Ishikawa (cell line): ENCODE measurements around the gene GAS6.

Experiments used
- CEBPB ChIP-seq: IDR thresholded peaks from 2 replicates; pipeline ENCODE4 v1.6.1; 2012
- CREB1 ChIP-seq: IDR thresholded peaks from 2 replicates; pipeline ENCODE4 v1.6.1; 2012; ENCODE audit warnings: low read depth
- EGR1 ChIP-seq: IDR thresholded peaks from 2 replicates; pipeline ENCODE4 v1.6.1; 2012
- EP300 ChIP-seq: IDR thresholded peaks from 2 replicates; pipeline ENCODE4 v1.6.1; 2012; ENCODE audit warnings: borderline replicate concordance
- FOXM1 ChIP-seq: IDR thresholded peaks from 2 replicates; pipeline ENCODE4 v1.6.1; 2012; ENCODE audit warnings: low read depth, borderline replicate concordance
- NFIC ChIP-seq: IDR thresholded peaks from 2 replicates; pipeline ENCODE4 v1.6.1; 2012
- RAD21 ChIP-seq: IDR thresholded peaks from 2 replicates; pipeline ENCODE4 v1.6.1; 2012; ENCODE audit warnings: low read depth
- REST ChIP-seq: IDR thresholded peaks from 2 replicates; pipeline ENCODE4 v1.6.1; 2012; ENCODE audit warnings: low read depth, mild to moderate bottlenecking
- TAF1 ChIP-seq: IDR thresholded peaks from 2 replicates; pipeline ENCODE4 v1.6.1; 2012; ENCODE audit warnings: low read depth, mild to moderate bottlenecking
- TCF12 ChIP-seq: IDR thresholded peaks from 2 replicates; pipeline ENCODE4 v1.6.1; 2012; ENCODE audit warnings: low read depth
- TEAD4 ChIP-seq: IDR thresholded peaks from 2 replicates; pipeline ENCODE4 v1.6.1; 2012
- YY1 ChIP-seq: IDR thresholded peaks from 2 replicates; pipeline ENCODE4 v1.6.1; 2012; ENCODE audit warnings: low read depth
- ZBTB7A ChIP-seq: IDR thresholded peaks from 2 replicates; pipeline ENCODE4 v1.6.1; 2012; ENCODE audit warnings: low read depth
- TF ChIP-seq, protein P1 (sequence below): IDR thresholded peaks from 2 replicates; pipeline ENCODE4 v1.6.1; 2012
- TF ChIP-seq, protein P2 (sequence below): IDR thresholded peaks from 2 replicates; pipeline ENCODE4 v1.6.1; 2012

Gene GAS6

DNA sequence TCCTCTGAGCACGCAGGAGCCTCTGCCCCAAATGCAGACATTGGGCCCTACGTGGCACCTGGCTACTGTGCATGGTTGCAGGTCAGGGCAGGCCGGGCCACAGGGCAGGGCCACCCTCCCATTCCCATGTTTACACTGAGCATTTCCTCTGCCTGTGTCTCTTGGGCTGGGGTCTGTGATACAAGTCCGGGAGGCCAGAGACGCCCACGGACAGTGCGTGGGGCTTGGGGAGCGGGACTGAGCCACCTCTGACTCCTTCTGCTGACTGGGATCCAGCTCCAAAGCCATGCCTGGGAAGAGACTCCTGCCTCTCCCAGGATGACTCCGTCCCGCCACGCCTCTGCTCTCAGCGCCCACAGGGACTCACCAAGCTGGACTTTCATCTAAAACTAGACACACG lies 18.8 kb downstream of the GAS6 start:
- TF ChIP-seq EGR1 (no peak), REST (no peak), RAD21 (no peak), EP300 (no peak), CREB1 (no peak), TCF12 (no peak), TAF1 (no peak), CEBPB (no peak), FOXM1 (no peak), ZBTB7A (no peak), NFIC (no peak)
- TF ChIP-seq, protein P1, sequence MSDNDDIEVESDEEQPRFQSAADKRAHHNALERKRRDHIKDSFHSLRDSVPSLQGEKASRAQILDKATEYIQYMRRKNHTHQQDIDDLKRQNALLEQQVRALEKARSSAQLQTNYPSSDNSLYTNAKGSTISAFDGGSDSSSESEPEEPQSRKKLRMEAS = no peak
- TF ChIP-seq, protein P2, sequence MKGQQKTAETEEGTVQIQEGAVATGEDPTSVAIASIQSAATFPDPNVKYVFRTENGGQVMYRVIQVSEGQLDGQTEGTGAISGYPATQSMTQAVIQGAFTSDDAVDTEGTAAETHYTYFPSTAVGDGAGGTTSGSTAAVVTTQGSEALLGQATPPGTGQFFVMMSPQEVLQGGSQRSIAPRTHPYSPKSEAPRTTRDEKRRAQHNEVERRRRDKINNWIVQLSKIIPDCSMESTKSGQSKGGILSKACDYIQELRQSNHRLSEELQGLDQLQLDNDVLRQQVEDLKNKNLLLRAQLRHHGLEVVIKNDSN = no peak

DNA sequence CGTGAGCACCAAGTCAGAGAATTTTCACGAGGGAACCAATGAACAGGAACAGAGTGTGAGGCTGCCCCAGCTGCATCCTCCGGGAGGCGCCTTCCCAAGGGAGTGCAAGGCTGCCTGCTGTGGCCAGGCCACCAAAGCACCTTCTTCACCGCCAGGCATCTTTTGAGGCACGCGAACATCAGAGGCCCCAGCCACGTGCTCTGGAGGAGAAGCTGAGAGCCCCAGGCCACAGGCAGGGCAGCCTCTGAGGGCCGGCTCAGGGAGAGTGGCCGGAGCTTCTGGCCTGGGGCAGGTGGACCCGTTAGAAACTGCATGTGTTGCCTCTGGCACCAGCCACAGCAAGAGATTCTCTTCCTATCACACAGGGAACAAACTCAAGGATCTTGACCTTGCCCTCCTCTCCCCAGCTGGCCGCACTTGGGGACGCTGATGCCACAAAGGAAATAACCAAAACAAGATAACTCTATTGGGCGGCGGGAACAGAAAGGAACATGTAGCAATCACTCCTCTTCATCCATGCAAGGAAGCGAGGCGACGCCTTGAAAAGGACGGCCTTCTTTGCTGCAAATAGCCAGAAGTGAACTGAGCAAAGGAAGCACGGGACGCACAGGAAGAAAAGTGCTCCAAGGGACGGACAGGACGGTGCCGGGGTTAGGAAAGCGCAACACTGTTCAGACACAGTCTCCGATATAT lies 19.9 kb downstream of the GAS6 start:
- TF ChIP-seq NFIC = no peak
- TF ChIP-seq, protein P1 = no peak
- no peak for TF ChIP-seq CEBPB
- no peak for TF ChIP-seq YY1
- TF ChIP-seq EP300 = no peak
- TF ChIP-seq EGR1 = no peak
- TF ChIP-seq ZBTB7A = no peak
- TF ChIP-seq, protein P2 = no peak
- TF ChIP-seq TCF12 = no peak
- no peak for TF ChIP-seq REST

DNA sequence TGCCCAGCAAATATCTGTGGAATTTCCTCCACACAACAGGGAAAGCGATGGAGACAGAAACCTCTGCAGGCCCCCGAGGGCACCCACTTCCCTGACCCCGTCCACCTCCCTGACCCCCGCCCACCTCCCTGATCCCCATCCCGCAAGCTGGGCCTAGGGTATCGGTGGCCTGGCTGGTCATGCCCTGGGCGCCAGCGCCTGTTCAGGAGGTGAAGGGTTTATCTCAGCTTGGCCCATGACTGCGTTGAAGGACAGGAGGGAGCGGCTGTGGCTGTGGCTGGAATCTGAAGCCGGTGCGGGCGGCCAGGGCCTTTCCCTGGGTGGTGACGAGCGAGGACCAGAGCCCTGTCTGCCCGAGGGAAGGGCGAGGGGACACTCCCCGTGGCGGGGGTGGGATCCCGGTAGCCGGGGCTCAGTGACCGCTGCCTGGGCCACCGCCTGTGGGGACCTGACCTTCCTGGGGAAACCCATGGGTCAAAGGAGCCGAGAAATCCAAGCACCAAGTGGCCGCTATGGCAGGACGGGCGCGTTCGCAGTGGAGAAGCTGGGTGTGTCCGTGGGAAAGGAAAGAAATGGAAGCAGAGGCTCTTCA lies 20.7 kb downstream of the GAS6 start:
- no peak for TF ChIP-seq RAD21
- no peak for TF ChIP-seq ZBTB7A
- TF ChIP-seq, protein P1 = no peak
- TF ChIP-seq TCF12 = no peak
- TF ChIP-seq CEBPB = no peak
- no peak for TF ChIP-seq TEAD4
- no peak for TF ChIP-seq EGR1
- TF ChIP-seq TAF1 = no peak
- no peak for TF ChIP-seq EP300
- TF ChIP-seq REST = no peak
- TF ChIP-seq NFIC = no peak
- TF ChIP-seq YY1 = no peak
- no peak for TF ChIP-seq CREB1
- TF ChIP-seq, protein P2 = no peak
- no peak for TF ChIP-seq FOXM1
